CD14-positive monocyte (primary cell): ENCODE measurements around the gene SLC26A1. TPM values are rescaled to one million over a fixed set of nuclear protein-coding genes. Genes with fewer than 3 reads are reported as not detected.

ENCODE experiments used
- DNase-seq, 3 donors: peaks; one replicate each; pipeline ENCODE4 v3.0.0-alpha.2; 2011 to 2022
- H2AFZ ChIP-seq: 2 replicates; pipeline ENCODE4 v1.6.0; 2012; ENCODE audit warnings: mild to moderate bottlenecking, low read depth, low read length, inconsistent platforms; ENCODE audit not compliant: insufficient read depth, poor library complexity, severe bottlenecking
- H3K27ac ChIP-seq, 2 donors: 1 replicate in 1 of 2; 2 replicates in 1 of 2; pipeline ENCODE4 v1.5.1; 2012 to 2013; ENCODE audit warnings: low read length in 2 of 2, control low read depth in 1 of 2, inconsistent platforms in 1 of 2, low read depth in 1 of 2, mild to moderate bottlenecking in 1 of 2
- H3K27me3 ChIP-seq, 2 donors: one replicate each; pipeline versions ENCODE4 v1.6.0 to v1.6.1; 2011 to 2013; ENCODE audit warnings: low read length in 2 of 2; ENCODE audit not compliant: control insufficient read depth in 2 of 2, insufficient read depth in 2 of 2
- H3K36me3 ChIP-seq, 2 donors: replicated peaks in 1 of 2; 1 replicate in 1 of 2; 2 replicates in 1 of 2; pipeline versions ENCODE4 v1.5.1 to v1.6.1; 2012 to 2013; ENCODE audit warnings: low read length in 2 of 2, control low read depth in 1 of 2, inconsistent platforms in 1 of 2, mild to moderate bottlenecking in 1 of 2; ENCODE audit not compliant: insufficient read depth in 2 of 2, control insufficient read depth in 1 of 2
- H3K4me1 ChIP-seq, 2 donors: 1 replicate in 1 of 2; 2 replicates in 1 of 2; pipeline versions ENCODE4 v1.5.1 to v1.6.1; 2012 to 2013; ENCODE audit warnings: low read length in 2 of 2, control low read depth in 1 of 2, inconsistent platforms in 1 of 2, mild to moderate bottlenecking in 1 of 2, moderate library complexity in 1 of 2; ENCODE audit not compliant: insufficient read depth in 2 of 2, control insufficient read depth in 1 of 2
- H3K4me2 ChIP-seq: replicated peaks from 2 replicates; pipeline ENCODE3; 2012; ENCODE audit warnings: low read length, moderate library complexity, mild to moderate bottlenecking; ENCODE audit not compliant: poor library complexity, severe bottlenecking; ENCODE audit errors: extremely low read depth
- H3K4me3 ChIP-seq, 3 experiments: fragments of 200-600 bp in 1 of 3; sonication (generic) in 1 of 3; replicated peaks in 1 of 3; 1 replicate in 2 of 3; 2 replicates in 1 of 3; pipeline ENCODE4 v1.5.1; 2011 to 2013; ENCODE audit warnings: low read length in 3 of 3, mild to moderate bottlenecking in 3 of 3, control low read depth in 2 of 3, low read depth in 2 of 3, inconsistent platforms in 1 of 3, moderate library complexity in 1 of 3
- H3K79me2 ChIP-seq: 2 replicates; pipeline ENCODE4 v1.6.0; 2012; ENCODE audit warnings: mild to moderate bottlenecking, control low read depth, inconsistent platforms, low read length, moderate library complexity; ENCODE audit not compliant: insufficient read depth
- H3K9ac ChIP-seq: 2 replicates; pipeline ENCODE4 v1.6.0; 2017; ENCODE audit warnings: low read length, mild to moderate bottlenecking; ENCODE audit not compliant: insufficient read depth, poor library complexity, severe bottlenecking
- H3K9me3 ChIP-seq, 2 donors: replicated peaks in 1 of 2; 1 replicate in 1 of 2; 2 replicates in 1 of 2; pipeline versions ENCODE4 v1.5.1 to v1.6.1; 2012 to 2013; ENCODE audit warnings: low read length in 2 of 2, control low read depth in 1 of 2; ENCODE audit not compliant: control insufficient read depth in 1 of 2, insufficient read depth in 1 of 2
- H4K20me1 ChIP-seq: 2 replicates; pipeline ENCODE4 v1.6.0; 2012; ENCODE audit warnings: mild to moderate bottlenecking, low read length, control low read depth, moderate library complexity; ENCODE audit not compliant: insufficient read depth
- H3K27ac Mint-ChIP-seq, 7 donors: one replicate each; pipeline ENCODE4 v1.8.0; 2020; ENCODE audit warnings: mild to moderate bottlenecking in 7 of 7, mixed read lengths in 7 of 7, moderate library complexity in 6 of 7, inconsistent platforms in 2 of 7
- H3K27me3 Mint-ChIP-seq, 3 donors: one replicate each; pipeline ENCODE4 v1.8.0; 2021 to 2022; ENCODE audit warnings: low read depth in 3 of 3, mild to moderate bottlenecking in 3 of 3, mixed read lengths in 3 of 3, moderate library complexity in 3 of 3, inconsistent platforms in 1 of 3
- H3K36me3 Mint-ChIP-seq, 2 donors: one replicate each; pipeline ENCODE4 v1.8.0; 2020; ENCODE audit warnings: mixed read lengths in 2 of 2, inconsistent platforms in 1 of 2, mild to moderate bottlenecking in 1 of 2
- H3K4me1 Mint-ChIP-seq: one replicate; pipeline ENCODE4 v1.8.0; 2020; ENCODE audit warnings: mild to moderate bottlenecking, mixed read lengths
- H3K4me3 Mint-ChIP-seq, 2 donors: one replicate each; pipeline ENCODE4 v1.8.0; 2020; ENCODE audit warnings: mild to moderate bottlenecking in 2 of 2, mixed read lengths in 2 of 2, moderate library complexity in 1 of 2
- H3K9me3 Mint-ChIP-seq, 7 donors: one replicate each; pipeline ENCODE4 v1.8.0; 2020 to 2022; ENCODE audit warnings: mixed read lengths in 7 of 7, mild to moderate bottlenecking in 6 of 7, moderate library complexity in 6 of 7, inconsistent platforms in 2 of 7
- WGBS: methylation state at CpG from one replicate; pipeline ENCODE4 v1.1.5; 2013; ENCODE audit warnings: missing lambda C conversion rate; ENCODE audit not compliant: insufficient coverage; 5-methylcytosine and 5-hydroxymethylcytosine counted together
- intact Hi-C, 2 donors: fragments of 100-400 bp; cut with micrococcal nuclease; formaldehyde crosslinking; loops; one replicate each; pipeline versions ENCODE4 v1.15.0 to v1.15.1; 2023
- polyA plus RNA-seq, 3 donors: library from polyadenylated mRNA; depleted of rRNA in 1 of 3; unstranded in 2 of 3; stranded (reverse) in 1 of 3; fragments of 300-500 nt in 2 of 3; fragments of >200 nt in 1 of 3; fragmentation: Illumina TruSeq in 2 of 3; gene quantifications; 1 replicate in 2 of 3; 2 replicates in 1 of 3; pipeline ENCODE4 v1.2.3, GENCODE V29; 2012 to 2021
- TF ChIP-seq, protein P1 (sequence below): fragments of 200-600 bp; IDR thresholded peaks from one replicate; pipeline ENCODE4 v1.8.0; 2022; ENCODE audit warnings: antibody characterized with exemption, mild to moderate bottlenecking

SLC26A1 gene
- polyA plus RNA-seq, 3 donors = 0.16 to 0.37 (median 0.18) TPM

DNA sequence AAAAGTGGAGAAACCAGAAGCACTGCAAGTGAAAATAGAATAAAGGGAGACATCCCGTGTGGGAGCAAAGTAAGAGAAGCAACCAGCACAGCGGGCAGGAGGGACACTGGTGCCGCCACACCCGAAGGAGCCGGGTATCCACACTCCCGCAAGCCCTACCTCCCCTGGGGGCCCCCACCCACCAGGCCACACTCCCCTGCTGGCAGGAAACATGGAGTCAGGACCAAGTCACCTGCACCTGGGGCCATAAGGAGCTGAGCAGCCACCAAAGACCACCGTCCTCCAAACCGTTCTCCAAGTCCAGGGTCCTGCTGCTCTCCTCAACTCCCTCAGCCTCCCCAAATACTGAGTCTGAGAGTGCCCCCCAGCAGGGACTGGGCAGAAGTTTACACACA, 48.7 kb upstream of the SLC26A1 start:
- TF ChIP-seq, protein P1, sequence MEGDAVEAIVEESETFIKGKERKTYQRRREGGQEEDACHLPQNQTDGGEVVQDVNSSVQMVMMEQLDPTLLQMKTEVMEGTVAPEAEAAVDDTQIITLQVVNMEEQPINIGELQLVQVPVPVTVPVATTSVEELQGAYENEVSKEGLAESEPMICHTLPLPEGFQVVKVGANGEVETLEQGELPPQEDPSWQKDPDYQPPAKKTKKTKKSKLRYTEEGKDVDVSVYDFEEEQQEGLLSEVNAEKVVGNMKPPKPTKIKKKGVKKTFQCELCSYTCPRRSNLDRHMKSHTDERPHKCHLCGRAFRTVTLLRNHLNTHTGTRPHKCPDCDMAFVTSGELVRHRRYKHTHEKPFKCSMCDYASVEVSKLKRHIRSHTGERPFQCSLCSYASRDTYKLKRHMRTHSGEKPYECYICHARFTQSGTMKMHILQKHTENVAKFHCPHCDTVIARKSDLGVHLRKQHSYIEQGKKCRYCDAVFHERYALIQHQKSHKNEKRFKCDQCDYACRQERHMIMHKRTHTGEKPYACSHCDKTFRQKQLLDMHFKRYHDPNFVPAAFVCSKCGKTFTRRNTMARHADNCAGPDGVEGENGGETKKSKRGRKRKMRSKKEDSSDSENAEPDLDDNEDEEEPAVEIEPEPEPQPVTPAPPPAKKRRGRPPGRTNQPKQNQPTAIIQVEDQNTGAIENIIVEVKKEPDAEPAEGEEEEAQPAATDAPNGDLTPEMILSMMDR = no peak
- no peak overlapping the region for H3K4me2 ChIP-seq
- H3K27me3 ChIP-seq = peaks cover 0 to 13% of the 10 kb centered on the region in 2 donors
- no peaks in the 10 kb centered on the region for H3K79me2 ChIP-seq
- Mint-ChIP-seq H3K27ac (peak overlapping the region in 1 of 7 donors; percentile 66), H3K4me3 (peak overlapping the region in 1 of 2 donors; percentile 15), H3K36me3 (peaks cover 0 to 2% of the 10 kb centered on the region in 2 donors), H3K4me1 (peaks cover 13% of the 10 kb centered on the region), H3K9me3 (peaks cover 0 to 6% (median 4%) of the 10 kb centered on the region in 7 donors), H3K27me3 (peaks cover 5 to 33% (median 17%) of the 10 kb centered on the region in 3 donors)
- peaks cover 0 to 1% of the 10 kb centered on the region in 2 donors for H3K9me3 ChIP-seq
- no peak overlapping the region for H3K27ac ChIP-seq
- no peak overlapping the region for H3K4me3 ChIP-seq
- intact Hi-C loops = loop anchor here in 1 of 2 donors (5.0 kb wide), 1 partner anchor 40 kb away; no protein-coding TSS in a partner anchor
- H2AFZ ChIP-seq = no peak overlapping the region
- no peaks in the 10 kb centered on the region for H3K36me3 ChIP-seq
- no peak overlapping the region for H3K9ac ChIP-seq
- WGBS = 83% methylated on average over 3 of the region's 8 CpGs
- H3K4me1 ChIP-seq = peaks cover 14 to 17% of the 10 kb centered on the region in 2 donors
- no peak for DNase-seq
- no peaks in the 10 kb centered on the region for H4K20me1 ChIP-seq

DNA sequence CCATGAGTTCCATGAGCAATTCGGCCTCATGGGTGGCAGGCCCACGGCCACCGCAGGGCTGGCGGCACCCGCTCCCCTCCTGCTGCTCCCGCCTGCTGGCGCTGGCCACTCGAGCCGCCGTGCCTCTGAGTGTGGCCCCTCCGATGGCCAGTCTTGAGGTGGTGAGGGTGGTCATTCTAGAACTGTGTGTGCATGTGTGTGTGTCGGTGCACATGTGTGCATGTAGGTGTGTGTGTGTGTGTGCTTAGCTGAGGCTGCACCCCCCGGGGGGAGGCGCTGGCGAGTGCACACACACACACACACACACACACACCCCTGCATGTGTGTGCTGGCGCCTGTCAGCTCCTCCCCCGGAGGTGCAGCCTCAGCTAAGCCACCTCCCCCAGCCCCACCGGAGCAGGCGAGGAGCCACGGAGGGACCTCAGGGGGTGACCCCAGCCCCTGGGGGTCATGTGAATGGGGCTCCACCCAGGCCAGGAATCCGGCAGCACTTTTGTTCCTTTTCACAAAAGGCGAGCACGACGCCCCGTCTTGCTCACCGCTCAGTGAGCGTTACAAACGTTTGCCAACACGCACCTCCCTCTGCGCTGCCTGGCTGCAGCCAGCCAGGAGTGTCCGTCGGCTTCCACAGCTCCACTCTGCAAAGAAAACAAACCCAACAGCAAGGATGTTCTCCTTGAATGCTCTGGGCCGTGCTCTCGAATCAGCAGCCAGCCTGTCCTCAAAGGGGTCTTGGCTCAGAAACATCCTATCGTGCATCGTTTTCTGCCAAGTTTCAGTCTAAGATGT, 48.1 kb upstream of the SLC26A1 start:
- peaks cover 2 to 27% (median 13%) of the 10 kb centered on the region in 3 donors for H3K27me3 Mint-ChIP-seq

More for the DNA sequence above, 48.1 kb upstream of the SLC26A1 start:
- Histone ChIP-seq H3K4me2 (no peak overlapping the region), H3K27me3 (peaks cover 0 to 10% of the 10 kb centered on the region in 2 donors), H3K4me1 (peaks cover 14 to 17% of the 10 kb centered on the region in 2 donors), H3K27ac (no peak overlapping the region), H3K4me3 (no peak overlapping the region), H3K9me3 (no peaks in the 10 kb centered on the region), H2AFZ (no peak overlapping the region), H3K9ac (no peak overlapping the region), H3K79me2 (no peaks in the 10 kb centered on the region), H4K20me1 (no peaks in the 10 kb centered on the region), H3K36me3 (no peaks in the 10 kb centered on the region)
- Mint-ChIP-seq H3K36me3 (no peaks in the 10 kb centered on the region), H3K27ac (peak overlapping the region in 2 of 7 donors; percentile 66 to 69), H3K9me3 (peaks cover 0 to under 1% (median 0%) of the 10 kb centered on the region in 7 donors), H3K4me3 (peak overlapping the region in 1 of 2 donors; percentile 15), H3K4me1 (peaks cover 12% of the 10 kb centered on the region)
- intact Hi-C loops = loop anchor here in 1 of 2 donors (5.0 kb wide), 1 partner anchor 41 kb away; no protein-coding TSS in a partner anchor
- DNase-seq = no peak
- TF ChIP-seq, protein P1 = no peak
- WGBS = 72% methylated on average over 29 of the region's 36 CpGs
